SIG-M5 treated with dmso at 0.1 percent for 504 hours (cell line): ENCODE data around the gene SPHK1.

Experiments used
- DNase-seq: peaks from one replicate; lab custom pipeline; 2025; ENCODE audit not compliant: unreplicated experiment; lab: John Stamatoyannopoulos, UW

Gene SPHK1

DNA sequence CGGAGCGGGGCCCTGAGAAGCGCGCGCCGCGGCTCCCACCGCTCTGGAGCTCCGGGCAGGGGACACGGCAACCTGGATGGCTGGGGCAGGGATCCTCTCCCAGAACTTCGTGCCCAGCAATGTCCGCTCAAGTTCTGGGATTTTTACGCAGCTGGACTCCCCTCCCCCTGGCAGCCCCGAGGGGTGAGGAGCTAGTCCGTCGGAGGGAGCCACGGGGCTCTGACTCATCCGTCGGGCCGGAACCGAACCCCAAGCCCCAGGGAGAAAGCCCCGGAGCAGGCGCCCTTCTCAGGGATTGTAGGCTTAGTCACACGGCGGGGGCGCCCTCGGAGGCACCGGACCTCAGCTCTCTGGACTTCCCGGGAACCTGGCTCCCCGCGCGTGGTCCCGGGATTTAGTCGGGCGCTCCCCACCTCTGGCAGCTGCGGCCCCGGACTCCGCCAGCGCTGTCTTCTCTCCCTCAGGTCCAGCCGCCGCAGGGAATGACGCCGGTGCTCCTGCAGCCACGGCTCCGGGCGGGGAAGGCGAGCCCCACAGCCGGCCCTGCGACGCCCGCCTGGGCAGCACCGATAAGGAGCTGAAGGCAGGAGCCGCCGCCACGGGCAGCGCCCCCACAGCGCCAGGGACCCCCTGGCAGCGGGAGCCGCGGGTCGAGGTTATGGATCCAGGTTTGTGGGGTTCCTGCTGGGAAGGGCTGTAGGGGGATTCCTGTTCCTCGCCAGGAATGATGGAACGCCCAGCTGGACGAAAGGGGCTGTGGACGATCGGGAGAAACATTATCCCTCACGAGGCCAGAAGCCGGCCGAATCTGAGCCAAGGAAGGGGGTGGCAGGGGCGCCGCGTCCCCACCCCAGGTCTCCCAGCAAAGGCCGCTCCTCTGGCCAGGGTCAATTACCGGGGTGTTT lies 830 bp downstream of the SPHK1 start:
- DNase-seq = peak; percentile 27

- DNase-seq = peak; percentile 82
Observed at GRCh38 chr17:76385892-76386786, 1.7 kb downstream of the SPHK1 start.

- no peak for DNase-seq
Observed at GRCh38 chr17:76386966-76387765, 2.8 kb downstream of the SPHK1 start.

- no peak for DNase-seq
Observed at GRCh38 chr17:76388966-76389888, 4.8 kb downstream of the SPHK1 start.

DNA sequence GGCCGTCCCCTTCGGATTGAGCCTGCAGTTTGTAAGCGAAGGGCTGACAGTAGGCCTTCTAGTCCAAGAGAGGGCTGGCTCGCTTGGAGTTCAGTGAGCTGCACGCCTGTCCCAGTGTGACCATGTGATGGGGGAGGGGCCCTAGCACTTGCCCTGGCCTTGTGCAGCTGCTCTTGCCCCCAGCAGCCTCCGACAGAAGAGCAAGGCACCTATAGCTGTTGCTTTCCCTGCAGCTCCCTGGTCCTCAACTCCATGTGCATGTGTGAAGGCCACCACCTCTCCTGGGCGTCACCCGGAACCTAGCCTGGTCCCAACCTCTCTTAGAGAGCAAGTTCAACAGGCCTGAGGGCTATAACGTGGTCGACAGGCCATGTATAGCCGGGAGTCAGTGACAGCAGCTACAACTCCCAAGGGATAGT lies 5.6 kb downstream of the SPHK1 start:
- DNase-seq = no peak

- DNase-seq = no peak
Observed at GRCh38 chr17:76391200-76391715, 6.8 kb downstream of the SPHK1 start.

DNA sequence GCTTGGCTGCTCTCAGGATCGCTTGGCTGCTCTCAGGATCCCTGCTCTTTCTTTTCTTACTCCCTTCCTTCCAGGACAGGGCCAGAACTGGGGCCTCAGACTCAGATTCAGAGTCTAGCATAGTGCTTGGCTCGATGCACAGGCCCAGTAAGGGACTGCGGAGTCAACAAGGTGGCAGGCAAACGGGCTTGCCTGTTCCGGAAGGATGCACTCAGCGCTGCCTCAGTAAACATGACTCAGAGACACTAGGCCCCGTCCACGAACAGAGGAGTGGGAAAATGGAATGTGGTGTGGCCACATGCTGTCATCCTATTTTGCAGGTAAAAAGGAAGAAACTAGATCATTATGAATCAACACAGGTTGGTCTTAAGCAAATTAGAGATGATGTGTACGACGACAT lies 9.8 kb downstream of the SPHK1 start:
- no peak for DNase-seq

DNA sequence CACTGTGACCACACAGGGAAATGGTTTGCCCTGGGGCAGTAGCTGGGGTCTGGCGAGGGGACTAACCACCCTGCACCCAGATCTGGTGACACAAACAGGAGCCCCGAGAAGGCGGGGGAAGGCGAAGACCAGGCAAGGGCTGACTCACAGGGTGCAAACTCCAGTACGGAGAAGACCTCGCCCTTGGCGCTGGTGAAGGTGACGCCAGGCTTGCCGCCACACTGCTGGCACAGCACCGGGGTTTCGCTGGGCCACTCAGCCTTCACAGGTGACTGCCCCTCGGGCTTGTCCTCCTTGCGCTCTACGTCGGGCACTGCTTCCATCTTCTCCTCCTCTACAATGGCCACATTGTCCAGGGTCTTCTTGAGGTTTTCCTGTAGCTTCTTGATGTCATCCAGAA lies 11.6 kb downstream of the SPHK1 start:
- DNase-seq = no peak

DNA sequence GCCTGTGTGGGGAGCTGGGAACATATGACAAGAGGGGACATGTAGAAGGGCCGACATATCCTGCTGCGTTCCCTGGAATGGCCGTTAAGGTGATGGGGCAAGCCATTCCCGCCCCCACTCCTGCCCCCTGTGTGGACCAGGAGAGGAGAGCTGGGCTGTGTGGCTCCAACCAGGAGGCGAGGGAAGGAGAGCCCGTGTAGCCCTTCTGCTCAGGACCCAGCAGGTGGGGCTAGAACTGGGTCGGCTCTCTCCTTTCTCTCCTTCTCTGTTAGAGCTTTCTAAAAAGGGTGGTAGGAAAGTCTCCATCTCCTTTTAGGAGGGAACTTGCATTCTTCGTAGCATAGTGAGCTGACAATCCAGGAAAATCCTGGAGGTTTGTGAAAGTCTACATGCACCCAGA lies 12.8 kb downstream of the SPHK1 start:
- no peak for DNase-seq

DNA sequence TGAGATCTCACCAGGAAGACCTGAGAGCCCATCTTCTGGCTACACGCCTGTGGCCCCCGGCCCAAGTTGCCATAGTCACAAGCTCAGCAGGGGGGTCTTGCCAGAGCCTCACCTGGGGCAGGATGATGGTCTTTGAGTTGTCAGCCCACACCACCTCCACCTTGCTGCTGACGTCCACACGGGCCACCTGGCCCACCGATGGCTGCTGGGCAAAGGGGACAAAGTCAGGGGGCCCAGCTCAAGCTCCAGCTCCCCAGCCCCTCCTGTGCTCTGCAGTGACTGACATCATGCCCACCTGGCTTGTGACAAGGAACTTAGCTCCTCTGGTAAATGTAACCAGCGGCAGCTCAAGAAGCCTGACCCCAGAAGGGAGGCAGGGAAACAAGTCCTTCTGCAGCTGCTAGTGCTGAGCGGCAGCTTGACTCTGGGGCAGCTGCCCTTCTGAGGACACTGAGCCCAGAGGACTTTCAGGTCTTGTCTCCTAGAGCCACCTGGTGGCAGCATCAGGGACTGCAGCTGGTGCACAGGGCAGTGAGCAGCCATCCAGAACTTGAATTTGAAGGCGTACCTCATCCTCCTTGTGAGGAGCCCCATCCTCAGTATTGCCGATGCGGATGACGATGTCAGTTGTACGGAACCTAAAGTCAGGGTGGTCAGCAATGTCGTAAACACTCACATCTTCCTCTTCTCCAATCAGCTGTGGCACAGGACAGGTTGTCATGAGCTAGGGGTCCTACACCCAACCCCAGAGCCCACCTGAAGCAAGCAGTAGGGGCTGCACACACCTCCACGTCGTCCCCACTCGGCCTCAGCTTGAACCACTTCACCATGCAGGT lies 13.5 kb downstream of the SPHK1 start:
- peak; percentile 70 for DNase-seq

- DNase-seq = no peak
Observed at GRCh38 chr17:76398523-76399174, 14.2 kb downstream of the SPHK1 start.

GRCh38 chr17:76399175-76400172 lies 15.1 kb downstream of the SPHK1 start:
- DNase-seq = no peak

DNA sequence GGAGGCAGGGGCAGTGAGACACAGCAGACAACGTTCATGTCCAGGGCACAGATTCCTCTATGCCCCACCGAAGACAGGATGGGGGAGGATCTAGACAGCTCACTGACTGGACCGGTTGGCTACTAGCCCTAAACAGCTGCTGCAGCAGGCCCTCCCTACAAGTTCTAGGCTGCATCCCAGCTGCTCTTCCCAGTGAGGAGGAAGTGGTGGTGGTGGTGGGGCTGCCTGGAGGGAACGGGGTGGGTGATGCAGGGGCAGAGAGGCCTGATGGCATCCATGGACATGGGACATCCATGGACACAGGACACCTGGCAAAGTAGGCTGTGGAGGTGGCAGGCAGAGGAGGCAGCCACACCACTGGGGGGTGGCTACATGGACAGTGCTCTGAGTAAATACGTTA lies 18.3 kb downstream of the SPHK1 start:
- DNase-seq = no peak

DNA sequence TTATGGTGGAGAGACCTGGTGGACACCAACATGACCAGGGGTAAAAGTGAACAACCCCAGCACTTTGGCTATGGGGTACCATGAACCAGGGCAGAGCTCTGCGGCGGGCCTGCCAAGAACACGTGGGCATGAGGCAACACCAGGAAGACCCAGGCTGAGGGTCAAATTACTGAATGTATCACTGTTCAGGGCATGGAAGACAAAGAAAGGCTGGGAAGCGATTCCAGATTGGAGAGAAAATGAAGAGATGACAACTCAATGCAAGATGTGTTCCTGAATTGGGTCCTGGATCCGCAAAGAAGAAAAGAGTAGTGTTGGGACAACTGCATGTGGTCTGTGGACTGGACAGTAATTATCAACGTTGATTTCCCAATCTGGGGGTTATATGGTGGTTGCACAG lies 19.8 kb downstream of the SPHK1 start:
- DNase-seq = no peak

DNA sequence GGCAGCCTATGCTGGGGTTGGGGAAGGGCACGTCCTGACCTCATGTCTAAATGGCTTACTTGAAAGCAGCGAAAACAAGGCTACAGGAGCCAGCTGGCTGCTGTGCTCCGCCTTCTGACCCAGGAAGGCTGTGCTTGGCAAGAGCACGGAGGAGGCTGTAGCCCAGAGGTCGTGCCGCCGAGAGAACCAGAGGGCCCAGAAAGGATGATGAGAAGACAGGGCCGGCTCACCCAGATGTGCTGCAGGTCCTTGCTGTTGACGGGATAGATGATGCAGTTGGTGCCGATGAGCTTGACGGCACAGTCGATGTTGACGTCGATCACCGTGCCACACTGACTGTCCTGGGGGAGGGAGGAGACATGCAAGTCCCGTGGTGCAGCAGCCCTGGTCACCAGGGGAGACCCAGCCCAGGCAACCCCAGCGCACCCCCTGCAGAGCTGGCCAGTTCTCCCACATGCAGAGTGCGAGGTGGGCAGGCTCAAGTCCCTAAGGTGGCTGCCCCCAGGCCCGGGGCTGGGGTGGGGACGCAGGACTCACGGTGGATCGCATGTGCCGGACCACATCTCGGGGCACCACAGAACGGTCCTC lies 20.7 kb downstream of the SPHK1 start:
- no peak for DNase-seq

- DNase-seq = no peak
Observed at GRCh38 chr17:76405607-76405966, 21.2 kb downstream of the SPHK1 start.
